ENCODE measurements around the gene LATS2. TPM values are rescaled to one million over a fixed set of nuclear protein-coding genes. Genes with fewer than 3 reads are reported as not detected.

Gene LATS2
- total RNA-seq, 1 experiment from 2014 or later = 8.6 TPM

- H3K27me3 ChIP-seq (ENCODE audit: control insufficient read depth, insufficient read depth, low read length) = no peaks in the 10 kb centered on the region
- no peak for DNase-seq
- no peak overlapping the region for H3K4me3 ChIP-seq (ENCODE audit: insufficient read depth, low read depth, low read length)
- peaks cover 8% of the 10 kb centered on the region for H3K36me3 ChIP-seq (replicated peaks; ENCODE audit: control insufficient read depth, insufficient read depth, low read length)
These were observed 13.6 kb downstream of the LATS2 start for GRCh38 chr13:21047591-21048282.

- H3K36me3 ChIP-seq (replicated peaks; ENCODE audit: control insufficient read depth, insufficient read depth, low read length) = peaks cover 8% of the 10 kb centered on the region
- no peak overlapping the region for H3K4me3 ChIP-seq (ENCODE audit: insufficient read depth, low read depth, low read length)
- no peaks in the 10 kb centered on the region for H3K27me3 ChIP-seq (ENCODE audit: control insufficient read depth, insufficient read depth, low read length)
- no peak for DNase-seq
These were observed 14.3 kb downstream of the LATS2 start for GRCh38 chr13:21047087-21047486.

- Histone ChIP-seq H3K27me3 (ENCODE audit: control insufficient read depth, insufficient read depth, low read length) (no peaks in the 10 kb centered on the region), H3K4me3 (ENCODE audit: insufficient read depth, low read depth, low read length) (no peak overlapping the region), H3K36me3 (replicated peaks; ENCODE audit: control insufficient read depth, insufficient read depth, low read length) (peaks cover 8% of the 10 kb centered on the region)
- DNase-seq = no peak
These were observed 15.2 kb downstream of the LATS2 start for GRCh38 chr13:21046203-21046602.

GRCh38 chr13:21045100-21045499 is 16.3 kb downstream of the LATS2 start:
- Histone ChIP-seq H3K27me3 (ENCODE audit: control insufficient read depth, insufficient read depth, low read length) (no peaks in the 10 kb centered on the region), H3K4me3 (ENCODE audit: insufficient read depth, low read depth, low read length) (no peak overlapping the region), H3K36me3 (replicated peaks; ENCODE audit: control insufficient read depth, insufficient read depth, low read length) (peaks cover 8% of the 10 kb centered on the region)
- no peak for DNase-seq

GRCh38 chr13:21043898-21044297 is 17.5 kb downstream of the LATS2 start:
- H3K27me3 ChIP-seq (ENCODE audit: control insufficient read depth, insufficient read depth, low read length) = no peaks in the 10 kb centered on the region
- H3K36me3 ChIP-seq (replicated peaks; ENCODE audit: control insufficient read depth, insufficient read depth, low read length) = peaks cover 8% of the 10 kb centered on the region
- DNase-seq = no peak
- no peak overlapping the region for H3K4me3 ChIP-seq (ENCODE audit: insufficient read depth, low read depth, low read length)

- peaks cover 3% of the 10 kb centered on the region for H3K36me3 ChIP-seq (replicated peaks; ENCODE audit: control insufficient read depth, insufficient read depth, low read length)
- no peaks in the 10 kb centered on the region for H3K27me3 ChIP-seq (ENCODE audit: control insufficient read depth, insufficient read depth, low read length)
- no peak for DNase-seq
- no peak overlapping the region for H3K4me3 ChIP-seq (ENCODE audit: insufficient read depth, low read depth, low read length)
These were observed 21.1 kb downstream of the LATS2 start for GRCh38 chr13:21040120-21040826.

GRCh38 chr13:21039097-21039800 is 22.1 kb downstream of the LATS2 start:
- peaks cover 2% of the 10 kb centered on the region; the same call in 1 of the 2 replicates for H3K36me3 ChIP-seq (replicated peaks; ENCODE audit: control insufficient read depth, insufficient read depth, low read length)
- no peaks in the 10 kb centered on the region for H3K27me3 ChIP-seq (ENCODE audit: control insufficient read depth, insufficient read depth, low read length)
- H3K4me3 ChIP-seq (ENCODE audit: insufficient read depth, low read depth, low read length) = no peak overlapping the region
- peak; percentile 38 for DNase-seq

- no peaks in the 10 kb centered on the region for H3K27me3 ChIP-seq (ENCODE audit: control insufficient read depth, insufficient read depth, low read length)
- no peak for DNase-seq
- H3K4me3 ChIP-seq (ENCODE audit: insufficient read depth, low read depth, low read length) = no peak overlapping the region
- no peaks in the 10 kb centered on the region; the same call in 1 of the 2 replicates for H3K36me3 ChIP-seq (replicated peaks; ENCODE audit: control insufficient read depth, insufficient read depth, low read length)
These were observed 23.7 kb downstream of the LATS2 start for GRCh38 chr13:21037656-21038055.

- no peak for DNase-seq
- H3K27me3 ChIP-seq (ENCODE audit: control insufficient read depth, insufficient read depth, low read length) = no peaks in the 10 kb centered on the region
- no peaks in the 10 kb centered on the region for H3K36me3 ChIP-seq (replicated peaks; ENCODE audit: control insufficient read depth, insufficient read depth, low read length)
- H3K4me3 ChIP-seq (ENCODE audit: insufficient read depth, low read depth, low read length) = no peak overlapping the region
These were observed 25.9 kb downstream of the LATS2 start for GRCh38 chr13:21035498-21035897.

- DNase-seq = peak; percentile 67
- Histone ChIP-seq H3K36me3 (replicated peaks; ENCODE audit: control insufficient read depth, insufficient read depth, low read length) (no peaks in the 10 kb centered on the region), H3K27me3 (ENCODE audit: control insufficient read depth, insufficient read depth, low read length) (no peaks in the 10 kb centered on the region), H3K4me3 (ENCODE audit: insufficient read depth, low read depth, low read length) (no peak overlapping the region)
These were observed 26.7 kb downstream of the LATS2 start for GRCh38 chr13:21034603-21035191.

- DNase-seq = no peak
These were observed 27.4 kb downstream of the LATS2 start for GRCh38 chr13:21033856-21034602.

GRCh38 chr13:21033212-21033840 is 28.1 kb downstream of the LATS2 start:
- no peaks in the 10 kb centered on the region for H3K27me3 ChIP-seq (ENCODE audit: control insufficient read depth, insufficient read depth, low read length)
- no peak overlapping the region for H3K4me3 ChIP-seq (ENCODE audit: insufficient read depth, low read depth, low read length)
- H3K36me3 ChIP-seq (replicated peaks; ENCODE audit: control insufficient read depth, insufficient read depth, low read length) = no peaks in the 10 kb centered on the region
- DNase-seq = no peak

More at GRCh38 chr13:21033856-21034602, 27.4 kb downstream of the LATS2 start:
- Histone ChIP-seq H3K4me3 (ENCODE audit: insufficient read depth, low read depth, low read length) (no peak overlapping the region), H3K36me3 (replicated peaks; ENCODE audit: control insufficient read depth, insufficient read depth, low read length) (no peaks in the 10 kb centered on the region), H3K27me3 (ENCODE audit: control insufficient read depth, insufficient read depth, low read length) (no peaks in the 10 kb centered on the region)

GRCh38 chr13:21032656-21033055 is 28.7 kb downstream of the LATS2 start:
- DNase-seq = no peak
- H3K27me3 ChIP-seq (ENCODE audit: control insufficient read depth, insufficient read depth, low read length) = no peaks in the 10 kb centered on the region
- no peaks in the 10 kb centered on the region for H3K36me3 ChIP-seq (replicated peaks; ENCODE audit: control insufficient read depth, insufficient read depth, low read length)
- H3K4me3 ChIP-seq (ENCODE audit: insufficient read depth, low read depth, low read length) = no peak overlapping the region

Data from H7 (cell line).